SKM-1 (cell line): ENCODE data around the gene LIPE.

ENCODE experiments used
- DNase-seq: peaks from one replicate; lab custom pipeline; 2025; ENCODE audit not compliant: unreplicated experiment; lab: John Stamatoyannopoulos, UW

The LIPE gene

GRCh38 chr19:42412661-42413076 is 14.5 kb downstream of the LIPE start:
- DNase-seq, result no peak

GRCh38 chr19:42412227-42412626 is 15.0 kb downstream of the LIPE start:
- DNase-seq, result no peak

GRCh38 chr19:42411581-42412178 is 15.5 kb downstream of the LIPE start:
- DNase-seq, result no peak

GRCh38 chr19:42410371-42410770 is 16.8 kb downstream of the LIPE start:
- DNase-seq, result no peak

GRCh38 chr19:42409477-42409876 is 17.7 kb downstream of the LIPE start:
- DNase-seq, result no peak

GRCh38 chr19:42407816-42408175 is 19.4 kb downstream of the LIPE start:
- no peak for DNase-seq

GRCh38 chr19:42407085-42407815 is 19.9 kb downstream of the LIPE start:
- DNase-seq, result no peak

- DNase-seq, result no peak
These were observed 21.1 kb downstream of the LIPE start for GRCh38 chr19:42406111-42406510.

- no peak for DNase-seq
These were observed 23.6 kb downstream of the LIPE start for GRCh38 chr19:42403586-42403985.

- DNase-seq, result no peak
These were observed 24.6 kb downstream of the LIPE start for GRCh38 chr19:42402376-42403116.

- DNase-seq, result no peak
These were observed 25.6 kb downstream of the LIPE start for GRCh38 chr19:42401365-42402303.

GRCh38 chr19:42400404-42400803 is 26.8 kb downstream of the LIPE start:
- no peak for DNase-seq

GRCh38 chr19:42397263-42398166 is 29.7 kb downstream of the LIPE start:
- DNase-seq, result no peak

- peak; percentile 61 for DNase-seq
These were observed 30.6 kb downstream of the LIPE start for GRCh38 chr19:42396381-42397262.

- DNase-seq, result no peak
These were observed 32.4 kb downstream of the LIPE start for GRCh38 chr19:42394751-42395150.

GRCh38 chr19:42392165-42392564 is 35.0 kb downstream of the LIPE start:
- no peak for DNase-seq

GRCh38 chr19:42389899-42390298 is 37.3 kb downstream of the LIPE start, which contains the start of gene CNFN:
TSS of gene CNFN (minus strand) at chr19:42390297. CDS start at chr19:42389037, 1,260 bp downstream.
- no peak for DNase-seq

GRCh38 chr19:42388851-42389489 is 38.2 kb downstream of the LIPE start:
- no peak for DNase-seq
